Activated naive CD4-positive, alpha-beta T cell treated with anti-CD3 and anti-CD28 coated beads, Interleukin-2, amount 10 ng/mL, durations not matched to agents 7 days and 5 days (primary cell): Measurements from ENCODE around the gene SIRPB2.
A peak's percentile ranks its signal among the peaks of the same experiment; 100 is the strongest.

Experiments used
- CTCF ChIA-PET: fragments of 350-600 bp; sonication (Branson Sonifier 250); formaldehyde crosslinking; loops from one replicate; lab custom pipeline; 2021; ENCODE audit warnings: antibody characterized with exemption; lab: Charles Lee
- DNase-seq: peaks from one replicate; pipeline ENCODE4 v3.0.0-alpha.2; 2020
- H3K27ac Mint-ChIP-seq: one replicate; pipeline ENCODE4 v1.8.0; 2021; ENCODE audit warnings: mild to moderate bottlenecking, moderate library complexity, mixed read lengths
- H3K27me3 Mint-ChIP-seq: one replicate; pipeline ENCODE4 v1.8.0; 2021; ENCODE audit warnings: mild to moderate bottlenecking, mixed read lengths
- H3K36me3 Mint-ChIP-seq: one replicate; pipeline ENCODE4 v1.8.0; 2021; ENCODE audit warnings: mixed read lengths
- H3K4me1 Mint-ChIP-seq: one replicate; pipeline ENCODE4 v1.8.0; 2021; ENCODE audit warnings: mixed read lengths
- H3K4me3 Mint-ChIP-seq: one replicate; pipeline ENCODE4 v1.8.0; 2021; ENCODE audit warnings: mild to moderate bottlenecking, moderate library complexity, mixed read lengths
- H3K9me3 Mint-ChIP-seq: one replicate; pipeline ENCODE4 v1.8.0; 2021; ENCODE audit warnings: mixed read lengths

Gene SIRPB2

DNA sequence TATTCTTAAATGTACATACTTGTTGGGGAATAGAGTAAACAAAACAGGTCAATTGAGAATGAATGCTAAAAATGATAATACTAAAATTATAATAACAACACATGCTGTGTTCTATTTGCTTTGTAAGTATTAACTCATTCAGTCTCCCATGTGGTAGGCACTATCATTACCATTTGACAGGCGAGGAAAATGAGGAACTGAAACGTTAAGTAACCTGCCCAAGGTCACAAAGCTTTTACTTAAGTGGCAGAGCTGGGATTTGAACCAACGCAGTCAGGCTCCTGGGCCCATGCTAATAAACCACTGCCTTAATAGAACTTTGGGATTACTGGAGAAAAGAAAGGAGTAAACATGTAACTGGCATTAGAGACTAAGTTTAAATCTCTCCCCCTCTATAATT is 28.4 kb downstream of the SIRPB2 start:
- H3K27ac Mint-ChIP-seq = no peak overlapping the region
- no peak overlapping the region for H3K4me3 Mint-ChIP-seq
- peaks cover 7% of the 10 kb centered on the region for H3K27me3 Mint-ChIP-seq
- peaks cover 43% of the 10 kb centered on the region for H3K4me1 Mint-ChIP-seq
- H3K9me3 Mint-ChIP-seq = no peaks in the 10 kb centered on the region
- CTCF ChIA-PET = interaction anchor here (0.6 kb wide), 1 partner anchor 511 kb away, joined by 3 read pairs; no protein-coding TSS in a partner anchor
- peaks cover 21% of the 10 kb centered on the region for H3K36me3 Mint-ChIP-seq
- DNase-seq = no peak

DNA sequence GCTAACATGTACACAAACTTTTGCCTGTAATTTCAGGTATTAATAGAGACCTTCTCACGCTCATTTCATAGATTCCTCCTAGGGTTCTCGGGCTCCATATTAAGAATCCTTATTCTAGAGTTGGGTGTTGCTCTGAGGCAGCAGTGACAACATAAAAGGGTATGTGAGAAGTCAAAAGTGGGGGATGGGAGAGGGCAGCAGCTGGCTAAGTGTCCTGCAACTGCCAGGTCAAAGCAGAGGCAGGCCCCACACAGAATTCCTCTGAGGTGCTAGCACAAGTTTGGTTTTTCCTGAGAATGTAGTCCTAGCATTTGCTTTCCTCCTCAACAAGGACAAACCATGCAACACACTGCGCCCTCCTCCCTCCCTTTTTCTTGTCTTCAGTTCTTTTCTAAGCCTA is 29.2 kb downstream of the SIRPB2 start:
- Mint-ChIP-seq H3K4me1 (peaks cover 35% of the 10 kb centered on the region), H3K27ac (no peak overlapping the region), H3K36me3 (peaks cover 28% of the 10 kb centered on the region), H3K4me3 (no peak overlapping the region), H3K9me3 (no peaks in the 10 kb centered on the region), H3K27me3 (no peaks in the 10 kb centered on the region)
- CTCF ChIA-PET = no interaction called here
- DNase-seq = no peak

DNA sequence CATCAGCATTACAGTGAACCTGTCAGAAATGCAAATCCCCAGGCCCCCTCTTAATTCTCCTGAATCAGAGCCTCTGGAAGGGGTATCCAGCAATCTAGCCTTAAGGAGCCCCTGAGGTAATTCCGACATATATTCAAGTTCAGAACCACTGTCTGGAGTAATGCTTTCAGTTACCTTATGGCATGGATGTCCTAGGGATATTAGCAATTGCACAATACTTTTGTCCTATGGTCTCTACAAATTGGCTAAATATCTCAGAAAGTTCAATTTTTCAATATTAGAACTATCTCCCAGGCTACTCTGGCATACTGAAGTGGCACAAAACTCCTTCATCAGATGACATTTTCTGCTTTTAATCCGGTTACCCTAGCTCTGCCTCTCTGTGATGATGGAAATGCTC is 30.9 kb downstream of the SIRPB2 start:
- no peak overlapping the region for H3K27ac Mint-ChIP-seq
- peaks cover 28% of the 10 kb centered on the region for H3K36me3 Mint-ChIP-seq
- H3K27me3 Mint-ChIP-seq = no peaks in the 10 kb centered on the region
- no peaks in the 10 kb centered on the region for H3K9me3 Mint-ChIP-seq
- DNase-seq = no peak
- H3K4me1 Mint-ChIP-seq = peaks cover 26% of the 10 kb centered on the region
- no peak overlapping the region for H3K4me3 Mint-ChIP-seq
- CTCF ChIA-PET = no interaction called here

DNA sequence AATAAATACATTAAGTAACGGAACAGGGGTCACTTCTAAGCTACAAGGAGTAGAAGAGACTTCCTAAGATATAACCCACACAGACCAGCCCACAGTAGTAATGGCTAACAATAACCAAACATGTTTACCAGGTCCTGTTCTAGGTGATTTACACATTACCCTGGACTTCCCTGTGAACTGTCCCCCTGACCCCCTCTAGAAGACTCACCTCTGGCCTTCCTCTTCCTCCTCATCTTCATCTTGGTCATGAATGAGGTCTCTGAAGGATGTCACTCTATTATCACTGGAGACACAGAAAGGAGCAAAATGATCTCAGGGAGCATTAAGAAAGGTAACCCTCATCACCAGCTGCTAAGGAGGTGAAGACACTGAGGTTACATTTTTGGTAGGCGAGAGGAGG is 33.2 kb downstream of the SIRPB2 start:
- no peaks in the 10 kb centered on the region for H3K9me3 Mint-ChIP-seq
- peaks cover 40% of the 10 kb centered on the region for H3K36me3 Mint-ChIP-seq
- H3K27ac Mint-ChIP-seq = no peak overlapping the region
- CTCF ChIA-PET = interaction anchor here (1.2 to 1.6 kb wide), 2 partner anchors 9 kb away, joined by 3 to 5 read pairs; no protein-coding TSS in a partner anchor
- no peaks in the 10 kb centered on the region for H3K27me3 Mint-ChIP-seq
- DNase-seq = no peak
- no peak overlapping the region for H3K4me3 Mint-ChIP-seq
- H3K4me1 Mint-ChIP-seq = peaks cover 3% of the 10 kb centered on the region

DNA sequence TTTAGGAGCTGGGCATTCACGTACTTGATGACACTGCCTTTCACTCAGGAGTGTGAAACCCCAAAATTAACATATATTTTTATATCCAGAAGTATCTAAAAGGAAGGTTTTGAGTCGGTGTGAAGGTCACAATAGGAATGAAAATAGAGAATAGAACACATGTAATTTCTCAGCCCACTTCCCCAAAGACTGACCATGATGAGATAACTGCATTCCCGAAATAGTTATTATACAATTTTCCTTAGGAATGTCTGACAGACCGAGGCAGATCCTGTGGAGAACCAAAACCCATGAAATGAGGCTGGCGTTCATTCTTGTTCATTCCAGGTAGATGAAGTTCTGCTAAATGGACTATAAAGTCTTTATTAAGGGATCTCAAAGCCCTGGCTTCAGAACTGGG is 34.9 kb downstream of the SIRPB2 start:
- CTCF ChIA-PET = interaction anchor here (1.9 to 3.5 kb wide), 2 partner anchors 11 to 19 kb away, joined by 5 to 10 read pairs; partner anchors contain the start of gene NSFL1C

GRCh38 chr20:1450926-1451491 is 40.2 kb downstream of the SIRPB2 start:
- H3K4me1 Mint-ChIP-seq = no peaks in the 10 kb centered on the region
- H3K4me3 Mint-ChIP-seq = no peak overlapping the region
- DNase-seq = no peak
- CTCF ChIA-PET = interaction anchor here (0.8 to 5.1 kb wide), 2 partner anchors 13 to 16 kb away, joined by 3 to 29 read pairs; no protein-coding TSS in a partner anchor
- H3K27me3 Mint-ChIP-seq = no peaks in the 10 kb centered on the region
- H3K9me3 Mint-ChIP-seq = no peaks in the 10 kb centered on the region
- peaks cover 55% of the 10 kb centered on the region for H3K36me3 Mint-ChIP-seq
- no peak overlapping the region for H3K27ac Mint-ChIP-seq

More for the DNA sequence above, 34.9 kb downstream of the SIRPB2 start:
- DNase-seq = no peak
- no peaks in the 10 kb centered on the region for H3K4me1 Mint-ChIP-seq
- H3K27me3 Mint-ChIP-seq = no peaks in the 10 kb centered on the region
- no peak overlapping the region for H3K27ac Mint-ChIP-seq
- no peaks in the 10 kb centered on the region for H3K9me3 Mint-ChIP-seq
- H3K4me3 Mint-ChIP-seq = no peak overlapping the region
- peaks cover 52% of the 10 kb centered on the region for H3K36me3 Mint-ChIP-seq

GRCh38 chr20:1449370-1449769 is 41.9 kb downstream of the SIRPB2 start:
- Mint-ChIP-seq H3K36me3 (peaks cover 63% of the 10 kb centered on the region), H3K4me3 (no peak overlapping the region), H3K27ac (no peak overlapping the region)

DNA sequence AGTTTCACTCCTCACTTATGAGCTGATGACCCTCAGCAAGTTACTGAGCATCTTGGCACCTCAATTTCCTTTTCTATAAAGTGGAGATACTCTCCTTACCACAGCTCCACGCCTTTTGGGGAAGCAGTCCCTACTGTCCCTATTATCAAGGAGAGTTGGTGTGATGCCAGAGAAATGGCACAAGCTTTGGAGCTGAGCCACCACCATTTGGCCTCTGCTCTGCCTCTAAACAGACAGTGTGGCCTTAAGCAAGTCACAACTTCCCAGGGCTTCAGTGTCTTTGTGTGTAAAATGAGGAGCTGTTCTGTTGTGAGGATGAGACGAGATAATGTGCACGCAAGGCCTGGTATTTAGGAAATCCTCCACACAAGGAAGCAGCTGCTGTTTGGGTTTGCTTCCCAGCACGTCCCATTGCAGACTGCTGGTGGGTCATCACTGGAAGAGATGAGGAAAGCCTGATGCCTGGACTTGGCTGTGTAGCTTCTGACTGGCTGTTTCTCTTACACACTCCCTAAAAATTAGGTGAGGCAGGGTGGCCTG is 43.1 kb downstream of the SIRPB2 start:
- DNase-seq = no peak
- Mint-ChIP-seq H3K27me3 (no peaks in the 10 kb centered on the region), H3K9me3 (no peaks in the 10 kb centered on the region), H3K4me1 (no peaks in the 10 kb centered on the region), H3K27ac (no peak overlapping the region), H3K4me3 (no peak overlapping the region), H3K36me3 (peaks cover 63% of the 10 kb centered on the region)
- CTCF ChIA-PET = interaction anchor here (1.1 to 5.1 kb wide), 3 partner anchors 10 to 56 kb away, joined by 3 to 29 read pairs (median 8); no protein-coding TSS in a partner anchor

More at GRCh38 chr20:1449370-1449769, 41.9 kb downstream of the SIRPB2 start:
- Mint-ChIP-seq H3K4me1 (no peaks in the 10 kb centered on the region), H3K27me3 (no peaks in the 10 kb centered on the region), H3K9me3 (no peaks in the 10 kb centered on the region)
- CTCF ChIA-PET = interaction anchor here (1.1 to 5.1 kb wide), 2 partner anchors 8 to 11 kb away, joined by 3 to 29 read pairs; no protein-coding TSS in a partner anchor
- DNase-seq = no peak

- no peak overlapping the region for H3K4me3 Mint-ChIP-seq
- no peak for DNase-seq
- H3K9me3 Mint-ChIP-seq = no peaks in the 10 kb centered on the region
- H3K4me1 Mint-ChIP-seq = peaks cover 4% of the 10 kb centered on the region
- H3K27me3 Mint-ChIP-seq = no peaks in the 10 kb centered on the region
- H3K27ac Mint-ChIP-seq = no peak overlapping the region
- H3K36me3 Mint-ChIP-seq = peaks cover 60% of the 10 kb centered on the region
- CTCF ChIA-PET = interaction anchor here (1.1 to 5.1 kb wide), 3 partner anchors 9 to 132 kb away, joined by 3 to 29 read pairs (median 8); no protein-coding TSS in a partner anchor
Measured at GRCh38 chr20:1446536-1446935, 44.7 kb downstream of the SIRPB2 start.

DNA sequence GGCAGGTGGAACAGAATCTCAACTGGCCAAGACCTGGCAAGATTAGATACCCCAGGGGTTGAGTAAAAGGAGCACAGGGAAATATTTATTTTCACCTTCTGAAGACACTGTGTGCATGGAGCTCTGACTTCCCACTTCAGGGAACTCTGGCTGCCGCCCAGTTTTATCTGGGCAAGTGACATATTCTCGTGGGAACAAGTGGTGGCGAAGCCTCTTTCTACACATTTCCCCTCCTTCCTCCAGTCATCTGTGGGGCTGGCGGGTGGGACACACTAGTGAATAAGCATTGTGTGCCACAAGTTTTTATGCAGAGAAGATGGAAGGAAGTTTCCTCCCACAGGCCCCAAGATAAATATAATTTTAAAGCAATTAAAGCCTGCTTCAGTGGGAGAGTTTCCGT is 48.1 kb downstream of the SIRPB2 start:
- CTCF ChIA-PET = interaction anchor here (1.3 kb wide), 1 partner anchor 130 kb away, joined by 3 read pairs; no protein-coding TSS in a partner anchor
- Mint-ChIP-seq H3K4me1 (peaks cover 20% of the 10 kb centered on the region), H3K36me3 (peaks cover 51% of the 10 kb centered on the region), H3K9me3 (no peaks in the 10 kb centered on the region), H3K27ac (no peak overlapping the region), H3K4me3 (no peak overlapping the region), H3K27me3 (peaks cover 6% of the 10 kb centered on the region)
- no peak for DNase-seq

DNA sequence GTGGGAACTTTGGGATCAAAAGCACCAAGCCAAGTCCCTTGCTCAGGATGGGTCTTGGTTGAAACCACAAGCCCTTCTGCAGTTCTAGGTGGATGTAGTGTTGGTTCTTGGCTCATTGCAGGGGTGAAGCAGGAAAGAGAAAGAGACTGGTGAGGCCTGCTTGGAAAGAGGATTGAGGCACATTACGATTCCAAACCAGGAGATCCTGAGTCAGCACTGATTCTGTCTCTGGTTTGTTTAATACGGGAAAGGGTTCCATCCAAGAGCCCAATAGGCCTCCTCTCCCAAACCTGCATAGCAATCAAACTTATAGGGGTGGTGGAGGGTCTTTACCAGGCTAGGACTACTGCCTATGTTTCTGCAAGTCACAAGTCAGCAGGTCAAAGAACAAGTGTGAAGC is 48.9 kb downstream of the SIRPB2 start:
- Mint-ChIP-seq H3K4me1 (peaks cover 22% of the 10 kb centered on the region), H3K36me3 (peaks cover 50% of the 10 kb centered on the region), H3K4me3 (no peak overlapping the region), H3K27me3 (peaks cover 6% of the 10 kb centered on the region), H3K9me3 (no peaks in the 10 kb centered on the region), H3K27ac (no peak overlapping the region)
- DNase-seq = no peak
- CTCF ChIA-PET = no interaction called here

GRCh38 chr20:1441133-1441532 is 50.1 kb downstream of the SIRPB2 start:
- CTCF ChIA-PET = interaction anchor here (1.0 to 1.5 kb wide), 3 partner anchors 27 to 228 kb away, joined by 3 to 6 read pairs (median 4); no protein-coding TSS in a partner anchor
- Mint-ChIP-seq H3K27ac (no peak overlapping the region), H3K4me3 (no peak overlapping the region), H3K27me3 (peaks cover 6% of the 10 kb centered on the region), H3K9me3 (no peaks in the 10 kb centered on the region), H3K36me3 (peaks cover 43% of the 10 kb centered on the region), H3K4me1 (peaks cover 27% of the 10 kb centered on the region)
- DNase-seq = no peak

- peak overlapping the region; percentile 33 for H3K27ac Mint-ChIP-seq
Measured at GRCh38 chr20:1440024-1440423, 51.2 kb downstream of the SIRPB2 start.

GRCh38 chr20:1438361-1438760 is 52.9 kb downstream of the SIRPB2 start:
- CTCF ChIA-PET = interaction anchor here (1.0 to 5.0 kb wide), 13 partner anchors 10 to 225 kb away, joined by 3 to 41 read pairs (median 4); partner anchors contain the start of genes FKBP1A and NSFL1C
- H3K4me3 Mint-ChIP-seq = no peak overlapping the region
- H3K27me3 Mint-ChIP-seq = peaks cover 13% of the 10 kb centered on the region
- H3K27ac Mint-ChIP-seq = no peak overlapping the region
- peaks cover 53% of the 10 kb centered on the region for H3K4me1 Mint-ChIP-seq
- peaks cover 5% of the 10 kb centered on the region for H3K9me3 Mint-ChIP-seq
- no peak for DNase-seq
- peaks cover 23% of the 10 kb centered on the region for H3K36me3 Mint-ChIP-seq

More at GRCh38 chr20:1440024-1440423, 51.2 kb downstream of the SIRPB2 start:
- CTCF ChIA-PET = interaction anchor here (0.7 to 1.9 kb wide), 7 partner anchors 28 to 227 kb away, joined by 3 to 10 read pairs (median 3); no protein-coding TSS in a partner anchor
- Mint-ChIP-seq H3K36me3 (peaks cover 32% of the 10 kb centered on the region), H3K27me3 (peaks cover 6% of the 10 kb centered on the region), H3K4me1 (peaks cover 38% of the 10 kb centered on the region), H3K9me3 (no peaks in the 10 kb centered on the region), H3K4me3 (no peak overlapping the region)
- peak; percentile 46 for DNase-seq
